HL-60 (cell line): ENCODE data around the gene COX17.

Experiments used
- DNase-seq, 2 experiments: peaks; one replicate each; pipeline ENCODE4 v3.0.0-alpha.2; 2010 to 2020; ENCODE audit warnings: low read depth in 1 of 2, low spot score in 1 of 2
- H3K27ac ChIP-seq: fragments of 250-450 bp; sonication (Bioruptor Pico); replicated peaks from 2 replicates; pipeline ENCODE4 v1.5.1; 2020; ENCODE audit warnings: mild to moderate bottlenecking, moderate library complexity
- H3K27me3 ChIP-seq: fragments of 250-450 bp; sonication (Bioruptor Pico); 2 replicates; pipeline ENCODE4 v1.5.1; 2021; ENCODE audit warnings: mild to moderate bottlenecking, moderate library complexity; ENCODE audit not compliant: insufficient read depth, poor library complexity, severe bottlenecking
- H3K4me3 ChIP-seq: replicated peaks from 2 replicates; pipeline ENCODE4 v1.5.1; 2011; ENCODE audit warnings: mild to moderate bottlenecking, control low read depth, low read length; ENCODE audit not compliant: insufficient read depth
- GABPA ChIP-seq: IDR thresholded peaks from 2 replicates; pipeline ENCODE4 v1.6.1; 2012; ENCODE audit warnings: low read depth
- POLR2AphosphoS5 ChIP-seq: IDR thresholded peaks from 2 replicates; pipeline ENCODE4 v1.6.1; 2012; ENCODE audit warnings: low read depth
- SPI1 ChIP-seq: IDR thresholded peaks from 2 replicates; pipeline ENCODE4 v1.6.1; 2012; ENCODE audit warnings: low read depth, mild to moderate bottlenecking, borderline replicate concordance
- TF ChIP-seq, protein P1 (sequence below): IDR thresholded peaks from 2 replicates; pipeline ENCODE4 v1.6.1; 2012; ENCODE audit warnings: low read depth; ENCODE audit not compliant: insufficient replicate concordance
- TF ChIP-seq, protein P2 (sequence below): IDR thresholded peaks from one replicate; pipeline ENCODE4 v1.5.1; 2011; ENCODE audit warnings: low read length, control low read depth, inconsistent platforms; ENCODE audit not compliant: insufficient read depth

Gene COX17

DNA sequence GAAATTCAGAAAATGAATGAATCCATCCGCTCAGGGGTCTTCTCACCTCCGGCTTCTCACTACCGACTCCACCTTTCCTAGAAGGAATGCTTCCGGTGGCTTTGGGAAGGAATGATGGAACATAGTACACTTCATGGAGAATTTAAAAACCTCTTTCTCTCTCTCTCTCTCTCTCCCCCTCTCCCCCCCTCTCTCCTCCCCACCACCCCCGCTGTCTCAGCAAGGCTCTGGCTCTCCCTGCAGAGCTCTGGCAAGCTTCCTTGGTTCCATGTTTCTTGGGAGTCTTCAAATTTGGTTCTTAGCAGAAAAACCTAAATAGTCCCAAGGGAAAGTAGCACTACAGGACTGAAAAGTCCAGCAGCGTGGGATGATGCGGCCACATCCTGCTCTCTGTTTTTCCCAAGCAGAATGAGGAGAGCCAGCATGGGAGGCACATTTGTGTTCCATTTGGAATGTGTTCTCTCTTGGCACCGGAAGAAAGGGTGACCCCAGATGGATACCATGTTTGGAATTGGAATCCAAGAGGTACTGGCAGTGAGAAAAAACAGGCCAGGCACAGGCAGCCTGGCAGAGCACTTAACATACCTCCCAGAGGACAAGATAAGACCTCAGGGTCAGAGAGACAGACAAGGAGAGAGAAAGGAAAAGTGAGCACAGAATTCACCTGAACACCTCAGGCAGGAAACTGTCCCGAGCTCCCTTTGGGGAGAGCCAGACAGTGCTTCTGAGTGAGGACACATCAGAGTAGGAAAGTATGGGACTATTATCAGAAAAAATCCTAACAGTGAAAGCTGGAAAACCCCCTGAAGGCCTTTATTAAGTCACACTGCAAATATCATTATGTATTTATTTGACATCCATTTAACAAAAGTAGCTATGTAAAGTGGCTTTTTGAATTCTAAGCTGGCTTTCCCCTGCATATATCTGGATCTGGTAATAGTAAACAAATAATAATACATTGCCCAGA is 16.4 kb downstream of the COX17 start, which contains the start of gene POPDC2:
TSS of gene POPDC2 (minus strand) at position 116 of the 967 bp plus-strand sequence. CDS start 166 bp downstream, outside the sequence.
- H3K27ac ChIP-seq, result no peak within 1 kb of the TSS
- DNase-seq, result no peak
- TF ChIP-seq, protein P1, sequence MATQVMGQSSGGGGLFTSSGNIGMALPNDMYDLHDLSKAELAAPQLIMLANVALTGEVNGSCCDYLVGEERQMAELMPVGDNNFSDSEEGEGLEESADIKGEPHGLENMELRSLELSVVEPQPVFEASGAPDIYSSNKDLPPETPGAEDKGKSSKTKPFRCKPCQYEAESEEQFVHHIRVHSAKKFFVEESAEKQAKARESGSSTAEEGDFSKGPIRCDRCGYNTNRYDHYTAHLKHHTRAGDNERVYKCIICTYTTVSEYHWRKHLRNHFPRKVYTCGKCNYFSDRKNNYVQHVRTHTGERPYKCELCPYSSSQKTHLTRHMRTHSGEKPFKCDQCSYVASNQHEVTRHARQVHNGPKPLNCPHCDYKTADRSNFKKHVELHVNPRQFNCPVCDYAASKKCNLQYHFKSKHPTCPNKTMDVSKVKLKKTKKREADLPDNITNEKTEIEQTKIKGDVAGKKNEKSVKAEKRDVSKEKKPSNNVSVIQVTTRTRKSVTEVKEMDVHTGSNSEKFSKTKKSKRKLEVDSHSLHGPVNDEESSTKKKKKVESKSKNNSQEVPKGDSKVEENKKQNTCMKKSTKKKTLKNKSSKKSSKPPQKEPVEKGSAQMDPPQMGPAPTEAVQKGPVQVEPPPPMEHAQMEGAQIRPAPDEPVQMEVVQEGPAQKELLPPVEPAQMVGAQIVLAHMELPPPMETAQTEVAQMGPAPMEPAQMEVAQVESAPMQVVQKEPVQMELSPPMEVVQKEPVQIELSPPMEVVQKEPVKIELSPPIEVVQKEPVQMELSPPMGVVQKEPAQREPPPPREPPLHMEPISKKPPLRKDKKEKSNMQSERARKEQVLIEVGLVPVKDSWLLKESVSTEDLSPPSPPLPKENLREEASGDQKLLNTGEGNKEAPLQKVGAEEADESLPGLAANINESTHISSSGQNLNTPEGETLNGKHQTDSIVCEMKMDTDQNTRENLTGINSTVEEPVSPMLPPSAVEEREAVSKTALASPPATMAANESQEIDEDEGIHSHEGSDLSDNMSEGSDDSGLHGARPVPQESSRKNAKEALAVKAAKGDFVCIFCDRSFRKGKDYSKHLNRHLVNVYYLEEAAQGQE, result no peak
- TF ChIP-seq, protein P2, sequence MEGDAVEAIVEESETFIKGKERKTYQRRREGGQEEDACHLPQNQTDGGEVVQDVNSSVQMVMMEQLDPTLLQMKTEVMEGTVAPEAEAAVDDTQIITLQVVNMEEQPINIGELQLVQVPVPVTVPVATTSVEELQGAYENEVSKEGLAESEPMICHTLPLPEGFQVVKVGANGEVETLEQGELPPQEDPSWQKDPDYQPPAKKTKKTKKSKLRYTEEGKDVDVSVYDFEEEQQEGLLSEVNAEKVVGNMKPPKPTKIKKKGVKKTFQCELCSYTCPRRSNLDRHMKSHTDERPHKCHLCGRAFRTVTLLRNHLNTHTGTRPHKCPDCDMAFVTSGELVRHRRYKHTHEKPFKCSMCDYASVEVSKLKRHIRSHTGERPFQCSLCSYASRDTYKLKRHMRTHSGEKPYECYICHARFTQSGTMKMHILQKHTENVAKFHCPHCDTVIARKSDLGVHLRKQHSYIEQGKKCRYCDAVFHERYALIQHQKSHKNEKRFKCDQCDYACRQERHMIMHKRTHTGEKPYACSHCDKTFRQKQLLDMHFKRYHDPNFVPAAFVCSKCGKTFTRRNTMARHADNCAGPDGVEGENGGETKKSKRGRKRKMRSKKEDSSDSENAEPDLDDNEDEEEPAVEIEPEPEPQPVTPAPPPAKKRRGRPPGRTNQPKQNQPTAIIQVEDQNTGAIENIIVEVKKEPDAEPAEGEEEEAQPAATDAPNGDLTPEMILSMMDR, result no peak
- TF ChIP-seq SPI1 (no peak), POLR2AphosphoS5 (no peak), GABPA (no peak)

DNA sequence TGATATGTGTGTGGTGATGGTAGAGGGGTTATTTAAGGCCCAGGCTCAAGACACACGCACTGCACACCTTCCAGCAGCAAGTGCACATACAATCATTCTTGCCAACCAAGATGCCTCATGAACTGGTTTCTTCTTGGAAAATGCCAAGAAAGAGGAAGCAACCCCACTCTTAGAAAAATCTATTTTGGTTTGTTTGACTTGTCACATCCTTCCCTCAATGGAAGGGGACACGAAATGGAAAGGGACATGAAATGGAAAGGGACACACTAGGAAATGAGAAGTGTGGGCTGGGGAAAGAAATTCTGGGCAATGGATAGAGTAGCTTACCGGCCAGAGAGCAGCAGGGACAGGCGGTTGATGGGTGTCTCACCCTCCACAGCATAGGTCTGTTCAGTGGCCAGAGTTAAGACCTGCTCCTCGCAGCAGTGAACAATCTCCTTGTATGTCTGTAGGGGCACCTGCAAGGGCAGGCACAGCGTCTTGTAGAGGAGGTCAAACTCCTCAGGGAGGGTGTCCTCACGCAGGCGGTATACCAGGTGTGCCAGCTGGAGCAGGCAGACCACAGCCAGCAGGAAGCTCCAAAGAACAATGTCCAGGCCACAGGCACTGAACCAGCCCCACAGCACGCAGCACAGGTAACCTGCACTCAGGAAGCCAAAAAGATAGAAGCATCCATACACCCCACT is 17.5 kb downstream of the COX17 start:
- H3K4me3 ChIP-seq, result no peak overlapping the region
- no peak overlapping the region for H3K27ac ChIP-seq
- TF ChIP-seq, protein P1, result no peak
- TF ChIP-seq SPI1, result no peak
- no peak for DNase-seq
- H3K27me3 ChIP-seq, result no peaks in the 10 kb centered on the region

More for the DNA sequence above, 16.4 kb downstream of the COX17 start, which contains the start of gene POPDC2:
- H3K4me3 ChIP-seq, result no peak within 1 kb of the TSS
- no peaks in the 10 kb centered on the region for H3K27me3 ChIP-seq

DNA sequence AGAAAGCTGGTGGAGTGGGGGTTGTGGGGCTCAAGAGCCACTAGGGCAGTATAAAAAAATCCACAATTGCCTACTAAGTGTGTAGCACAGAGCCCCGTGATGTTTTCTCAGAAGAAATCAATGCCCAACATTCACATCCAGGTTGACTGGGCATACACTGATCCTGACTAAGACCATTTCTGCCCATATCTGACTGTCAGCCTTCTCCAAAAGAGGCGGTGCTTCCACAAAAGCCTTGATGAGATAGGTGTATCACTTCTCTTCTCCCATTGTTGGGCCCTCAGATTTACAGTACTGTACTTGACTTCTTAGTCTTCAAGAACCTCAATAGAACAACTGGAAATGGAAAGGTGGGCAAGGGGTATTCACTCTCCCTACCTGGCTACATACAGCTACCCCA is 18.2 kb downstream of the COX17 start:
- Histone ChIP-seq H3K4me3 (no peak overlapping the region), H3K27ac (no peak overlapping the region), H3K27me3 (no peaks in the 10 kb centered on the region)
- DNase-seq, result no peak
- TF ChIP-seq, protein P1, result no peak
